Embryonic facial prominence (tissue), 1 donor: ENCODE results near the gene HNRNPUL1.
"Not testable (repeated sequence)": the region's sequence is repeated elsewhere in the genome, so short reads cannot be mapped to it uniquely, and the experiment has no call there.

Experiments
- DNase-seq: peaks from one replicate; pipeline ENCODE4 v3.0.0-alpha.2; 2016; ENCODE audit errors: extremely low spot score

HNRNPUL1 gene

GRCh38 chr19:41325947-41326706, 62.0 kb downstream of the HNRNPUL1 start:
- DNase-seq, result no peak

- DNase-seq, result no peak
These were observed 63.0 kb downstream of the HNRNPUL1 start for GRCh38 chr19:41327076-41327575.

- no peak for DNase-seq
These were observed 63.5 kb downstream of the HNRNPUL1 start for GRCh38 chr19:41327576-41328156.

GRCh38 chr19:41328157-41328841, 64.1 kb downstream of the HNRNPUL1 start:
- DNase-seq, result no peak

GRCh38 chr19:41328842-41329225, 64.7 kb downstream of the HNRNPUL1 start:
- DNase-seq, result no peak

- DNase-seq, result no peak
These were observed 66.3 kb downstream of the HNRNPUL1 start for GRCh38 chr19:41330481-41330880.

GRCh38 chr19:41330946-41331678, 66.9 kb downstream of the HNRNPUL1 start:
- DNase-seq, result no peak

GRCh38 chr19:41332000-41332399, 67.8 kb downstream of the HNRNPUL1 start:
- DNase-seq, result no peak

GRCh38 chr19:41332468-41332867, 68.3 kb downstream of the HNRNPUL1 start:
- DNase-seq, result no peak

GRCh38 chr19:41334793-41335192, 70.6 kb downstream of the HNRNPUL1 start:
- DNase-seq, result no peak

GRCh38 chr19:41335467-41335866, 71.3 kb downstream of the HNRNPUL1 start:
- no peak for DNase-seq

- DNase-seq, result no peak
These were observed 75.8 kb downstream of the HNRNPUL1 start for GRCh38 chr19:41339936-41340335.

GRCh38 chr19:41341669-41342490, 77.7 kb downstream of the HNRNPUL1 start:
- no peak for DNase-seq

- DNase-seq, result no peak
These were observed 80.0 kb downstream of the HNRNPUL1 start for GRCh38 chr19:41344162-41344561.

GRCh38 chr19:41346916-41347315, 82.7 kb downstream of the HNRNPUL1 start:
- not testable (repeated sequence) for DNase-seq

- no peak for DNase-seq
These were observed 86.7 kb downstream of the HNRNPUL1 start for GRCh38 chr19:41350735-41351338.

GRCh38 chr19:41351339-41352245, 87.4 kb downstream of the HNRNPUL1 start:
- no peak for DNase-seq

- DNase-seq, result no peak
These were observed 88.1 kb downstream of the HNRNPUL1 start for GRCh38 chr19:41352279-41352608.

- no peak for DNase-seq
These were observed 88.7 kb downstream of the HNRNPUL1 start for GRCh38 chr19:41352609-41353465.
